HG03565 (cell line): Measurements from ENCODE around the gene NMT1.

ENCODE experiments used
- ATAC-seq: cut with Tn5 transposase; IDR thresholded peaks from one replicate; pipeline ENCODE4 v1.9.1; 2021; ENCODE audit warnings: mild to moderate bottlenecking, moderate library complexity; ENCODE audit not compliant: unreplicated experiment

Gene NMT1

DNA sequence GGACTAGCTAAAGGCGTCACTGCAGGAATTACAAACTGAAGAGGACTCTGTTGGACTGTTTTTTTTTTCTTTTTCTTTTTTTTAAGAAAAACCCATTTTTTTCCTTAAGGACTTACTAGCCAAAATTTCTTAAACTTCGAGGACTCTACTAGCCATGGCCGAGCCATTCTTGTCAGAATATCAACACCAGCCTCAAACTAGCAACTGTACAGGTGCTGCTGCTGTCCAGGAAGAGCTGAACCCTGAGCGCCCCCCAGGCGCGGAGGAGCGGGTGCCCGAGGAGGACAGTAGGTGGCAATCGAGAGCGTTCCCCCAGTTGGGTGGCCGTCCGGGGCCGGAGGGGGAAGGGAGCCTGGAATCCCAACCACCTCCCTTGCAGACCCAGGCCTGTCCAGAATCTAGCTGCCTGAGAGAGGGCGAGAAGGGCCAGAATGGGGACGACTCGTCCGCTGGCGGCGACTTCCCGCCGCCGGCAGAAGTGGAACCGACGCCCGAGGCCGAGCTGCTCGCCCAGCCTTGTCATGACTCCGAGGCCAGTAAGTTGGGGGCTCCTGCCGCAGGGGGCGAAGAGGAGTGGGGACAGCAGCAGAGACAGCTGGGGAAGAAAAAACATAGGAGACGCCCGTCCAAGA lies 88.0 kb downstream of the NMT1 start:
- ATAC-seq: no peak

GRCh38 chr17:45149669-45150664 lies 88.8 kb downstream of the NMT1 start:
- no peak for ATAC-seq

DNA sequence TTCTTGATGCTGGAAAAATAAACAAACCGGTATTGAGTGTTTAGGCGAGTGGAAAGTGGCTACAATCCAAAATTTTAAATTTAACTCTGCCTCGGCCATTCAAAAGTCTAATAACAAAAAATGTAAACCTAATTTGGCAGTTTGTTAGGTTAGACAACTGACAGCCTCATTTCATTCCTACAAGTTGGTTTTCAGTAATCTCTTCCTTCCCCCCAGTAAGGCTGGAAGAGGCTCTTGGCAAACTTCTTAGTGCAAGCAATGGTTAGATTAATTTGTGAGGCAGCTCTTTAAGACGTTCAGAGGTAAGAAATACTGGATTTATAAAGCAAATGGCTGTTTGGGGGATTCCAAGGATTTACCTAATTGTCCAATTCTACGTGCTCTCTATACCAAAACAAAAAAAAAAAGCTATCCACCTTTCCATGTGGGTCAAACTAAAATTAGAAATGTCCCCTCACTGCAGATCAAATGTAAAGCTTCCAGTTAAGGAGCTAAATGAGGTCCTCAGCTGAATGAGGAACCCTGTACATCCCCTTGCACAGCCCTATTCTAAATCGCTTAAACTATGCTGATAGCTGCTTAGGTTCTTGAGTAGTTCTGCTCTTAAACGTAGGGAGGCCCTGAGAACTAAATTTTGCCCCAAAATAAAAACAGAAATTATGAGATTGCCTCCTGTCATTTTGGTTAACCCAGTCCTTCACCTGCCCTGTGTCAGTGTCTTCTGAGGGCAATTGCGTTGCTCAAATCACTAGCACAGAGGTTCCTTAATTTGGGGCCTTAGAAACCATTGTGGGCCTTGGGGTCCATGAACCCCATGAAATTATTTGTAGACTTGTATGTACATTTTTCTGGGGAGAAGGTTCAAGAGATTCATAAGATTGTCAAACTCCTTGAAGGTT lies 90.0 kb downstream of the NMT1 start:
- no peak for ATAC-seq

DNA sequence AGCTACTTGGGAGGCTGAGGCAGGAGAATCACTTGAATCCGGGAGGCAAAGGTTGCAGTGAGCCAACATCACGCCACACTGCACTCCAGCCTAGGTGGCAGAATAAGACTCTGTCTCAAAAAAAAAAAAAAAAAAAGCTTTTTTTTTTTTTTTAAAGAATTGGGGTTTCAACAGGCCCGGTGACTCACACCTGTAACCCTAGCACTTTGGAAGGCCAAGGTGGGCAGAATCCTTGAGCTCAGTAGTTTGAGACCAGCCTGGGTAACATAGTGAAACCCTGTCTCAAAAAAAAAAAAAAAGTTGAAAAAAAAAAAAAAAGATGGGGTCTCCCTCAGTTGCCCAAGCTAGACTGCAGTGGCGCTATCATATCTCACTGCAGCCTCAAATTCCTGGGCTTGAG lies 93.9 kb downstream of the NMT1 start:
- no peak for ATAC-seq

GRCh38 chr17:45155483-45155882 lies 94.4 kb downstream of the NMT1 start:
- no peak for ATAC-seq

- ATAC-seq: no peak
These were observed 95.1 kb downstream of the NMT1 start for GRCh38 chr17:45156242-45156641.
